HG02759 (cell line): ENCODE measurements around the gene UCKL1.

Experiments
- ATAC-seq: cut with Tn5 transposase; IDR thresholded peaks from one replicate; pipeline ENCODE4 v1.9.1; 2021; ENCODE audit warnings: mild to moderate bottlenecking, moderate library complexity; ENCODE audit not compliant: unreplicated experiment

UCKL1 gene

GRCh38 chr20:63892402-63892801, 63.8 kb downstream of the UCKL1 start:
- ATAC-seq = no peak

GRCh38 chr20:63891061-63892002, 64.9 kb downstream of the UCKL1 start:
- ATAC-seq = no peak

- no peak for ATAC-seq
Observed at GRCh38 chr20:63890616-63891015, 65.6 kb downstream of the UCKL1 start.

- ATAC-seq = no peak
Observed at GRCh38 chr20:63890201-63890576, 66.0 kb downstream of the UCKL1 start.
